GM12878 (cell line): ENCODE measurements around the gene SLC17A7. TPM values are rescaled to one million over a fixed set of nuclear protein-coding genes. Genes with fewer than 3 reads are reported as not detected.

Experiments
- ATAC-seq: fragments of 200-7000 bp; cut with Tn5 transposase; 3 replicates; pipeline ENCODE4 v1.9.1; 2020; ENCODE audit warnings: mild to moderate bottlenecking, moderate library complexity
- BruUV-seq: library from RNA; stranded (reverse); fragments of 400-500 nt; replicated peaks from 2 replicates; lab custom pipeline; 2021; lab: Mats Ljungman, UMichigan
- CTCF ChIA-PET: fragments of 300-600 bp; sonication (Branson Sonifier 250); formaldehyde crosslinking; extraction: SDS; loops from one replicate; lab custom pipeline; 2021; ENCODE audit warnings: inconsistent platforms; lab: Yijun Ruan, JAX
- POLR2A ChIA-PET: fragments of 350-600 bp; formaldehyde crosslinking; extraction: SDS; loops from one replicate; lab custom pipeline; 2021; ENCODE audit warnings: inconsistent platforms; lab: Charles Lee
- RAD21 ChIA-PET: fragments of 300-600 bp; sonication (Branson Sonifier 250); formaldehyde crosslinking; loops from one replicate; lab custom pipeline; 2023; ENCODE audit warnings: antibody characterized with exemption; ENCODE audit not compliant: unreplicated experiment; lab: Charles Lee
- SMC1A ChIA-PET: fragments of 300-600 bp; sonication (Branson Sonifier 250); formaldehyde crosslinking; loops from one replicate; lab custom pipeline; 2023; ENCODE audit not compliant: unreplicated experiment, uncharacterized antibody; lab: Charles Lee
- DNase-seq: peaks from one replicate; pipeline ENCODE4 v3.0.0-alpha.2; 2011; ENCODE audit warnings: low read depth, low spot score
- FAIRE-seq: peaks from 3 replicates; lab custom pipeline; 2011; peaks lifted over from hg19 to GRCh38; lab: Jason Lieb, UNC
- H2AFZ ChIP-seq: 2 replicates; pipeline ENCODE4 v1.6.0; 2011; ENCODE audit warnings: low read depth, low read length, control low read depth; ENCODE audit not compliant: control insufficient read depth
- H3K27ac ChIP-seq: 2 replicates; pipeline ENCODE4 v1.5.1; 2011; ENCODE audit warnings: control low read depth; ENCODE audit not compliant: control insufficient read depth, insufficient read depth
- H3K27me3 ChIP-seq, 2 experiments: replicated peaks in 1 of 2; 2 replicates each; pipeline versions ENCODE4 v1.6.0 to v1.6.1; 2011; ENCODE audit warnings: low read length in 1 of 2; ENCODE audit not compliant: control insufficient read depth in 2 of 2, insufficient read depth in 2 of 2
- H3K36me3 ChIP-seq, 2 experiments: 2 replicates each; pipeline ENCODE4 v1.5.1; 2011; ENCODE audit warnings: low read length in 1 of 2; ENCODE audit not compliant: control insufficient read depth in 2 of 2, insufficient read depth in 2 of 2
- H3K4me1 ChIP-seq: 2 replicates; pipeline ENCODE4 v1.6.1; 2011; ENCODE audit warnings: mild to moderate bottlenecking, low read length, moderate library complexity, mixed read lengths; ENCODE audit not compliant: control insufficient read depth, insufficient read depth
- H3K4me2 ChIP-seq: 2 replicates; pipeline ENCODE4 v1.6.0; 2011; ENCODE audit warnings: control low read depth; ENCODE audit not compliant: control insufficient read depth, insufficient read depth
- H3K4me3 ChIP-seq: fragments of 200-600 bp; sonication (generic); 2 replicates; pipeline ENCODE4 v1.5.1; 2016
- H3K79me2 ChIP-seq: 2 replicates; pipeline ENCODE4 v1.6.0; 2011; ENCODE audit warnings: low read length; ENCODE audit not compliant: control insufficient read depth, insufficient read depth
- H3K9ac ChIP-seq: 2 replicates; pipeline ENCODE4 v1.8.0; 2011; ENCODE audit warnings: low read length, control low read depth, mixed read lengths; ENCODE audit not compliant: control insufficient read depth, insufficient read depth
- H3K9me3 ChIP-seq: replicated peaks from 3 replicates; pipeline ENCODE4 v1.5.1; 2011; ENCODE audit warnings: mild to moderate bottlenecking, low read length; ENCODE audit not compliant: control insufficient read depth, insufficient read depth
- H4K20me1 ChIP-seq: 2 replicates; pipeline ENCODE4 v1.6.0; 2011; ENCODE audit not compliant: control insufficient read depth, insufficient read depth
- CHD2 ChIP-seq: IDR thresholded peaks from 2 replicates; pipeline ENCODE4 v1.6.1; 2011; ENCODE audit warnings: low read depth, low read length, improper control_type of control experiment, borderline replicate concordance
- E4F1 ChIP-seq: fragments of 450-650 bp; IDR thresholded peaks from 2 replicates; pipeline ENCODE4 v1.6.1; 2018; ENCODE audit warnings: borderline replicate concordance, mild to moderate bottlenecking; ENCODE audit not compliant: partially characterized antibody
- ELK1 ChIP-seq: IDR thresholded peaks from 2 replicates; pipeline ENCODE4 v1.6.1; 2012; ENCODE audit warnings: low read depth, low read length, improper control_type of control experiment
- MYC ChIP-seq: IDR thresholded peaks from 2 replicates; pipeline ENCODE4 v1.6.1; 2011; ENCODE audit warnings: mild to moderate bottlenecking, low read length, moderate library complexity, inconsistent platforms; ENCODE audit not compliant: insufficient read depth, insufficient replicate concordance, insufficient read length, severe bottlenecking
- RCOR1 ChIP-seq: conservative IDR thresholded peaks from 2 replicates; pipeline ENCODE4 v1.6.1; 2012; ENCODE audit warnings: low read depth, low read length, improper control_type of control experiment
- TCF7 ChIP-seq: IDR thresholded peaks from 2 replicates; pipeline ENCODE4 v1.6.1; 2014; ENCODE audit warnings: antibody characterized with exemption, borderline replicate concordance
- ZBTB11 ChIP-seq: fragments of 450-650 bp; formaldehyde crosslinking; IDR thresholded peaks from 2 replicates; pipeline ENCODE4 v1.5.0; 2022; ENCODE audit warnings: mild to moderate bottlenecking, missing genetic modification characterization
- WGBS: methylation state at CpG from one replicate; pipeline ENCODE4 v1.1.6; 2016; ENCODE audit warnings: low lambda C conversion rate; ENCODE audit not compliant: insufficient replicate concordance, insufficient coverage; ENCODE audit errors: missing lambda C conversion rate; 5-methylcytosine and 5-hydroxymethylcytosine counted together
- in situ Hi-C: fragments of 300-500 bp; cut with MboI; formaldehyde crosslinking; loops from 9 replicates; pipeline ENCODE4 v1.14.3; 2018; ENCODE audit warnings: mixed read lengths
- intact Hi-C: fragments of 100-400 bp; cut with micrococcal nuclease; formaldehyde crosslinking; loops from one replicate; pipeline ENCODE4 v1.14.2; 2022; ENCODE audit not compliant: unreplicated experiment
- polyA plus RNA-seq, 11 experiments: library from polyadenylated mRNA; depleted of rRNA in 4 of 11; unstranded in 6 of 11; stranded (reverse) in 5 of 11; fragments of >200 nt; fragmentation: Nextera tagmentation in 4 of 11; fragmentation: Illumina TruSeq in 1 of 11; extraction: Ambion mirVana in 4 of 11; extraction: Trizol in 1 of 11; gene quantifications; 1 replicate in 1 of 11; 2 replicates in 10 of 11; pipeline versions ENCODE4 v1.2.1 to v1.2.3, GENCODE V29; 2011 to 2016; ENCODE audit warnings: inconsistent platforms in 2 of 11, missing spikeins in 2 of 11, low read depth in 1 of 11
- total RNA-seq, 4 experiments: library from RNA; depleted of rRNA in 3 of 4; stranded (reverse); fragments of >200 nt in 3 of 4; fragmentation: Illumina TruSeq in 1 of 4; extraction: Trizol in 1 of 4; gene quantifications; 2 replicates each; pipeline versions ENCODE4 v1.2.1 to v1.2.3, GENCODE V29; 2013 to 2021

SLC17A7 gene
- total and polyA plus RNA-seq, 10 of the 15 experiments (the other 5 are each of a cell fraction or from before 2014, with no cell fraction given), result 0.03 to 0.24 (median 0.06) TPM; not detected in 6

GRCh38 chr19:49430678-49431329 is 10.5 kb downstream of the SLC17A7 start (continued):
- TF ChIP-seq ZBTB11, result no peak

GRCh38 chr19:49430172-49430677 is 11.1 kb downstream of the SLC17A7 start:
- Histone ChIP-seq H3K4me2 (no peak overlapping the region), H3K79me2 (no peaks in the 10 kb centered on the region), H3K27me3 (peaks cover 10 to 24% of the 10 kb centered on the region in 2 experiments), H3K36me3 (no peaks in the 10 kb centered on the region), H2AFZ (no peak overlapping the region), H4K20me1 (no peaks in the 10 kb centered on the region), H3K27ac (no peak overlapping the region), H3K4me1 (no peaks in the 10 kb centered on the region; the same call in 1 of the 2 replicates), H3K9me3 (no peaks in the 10 kb centered on the region), H3K9ac (no peak overlapping the region), H3K4me3 (no peak overlapping the region)
- CTCF ChIA-PET, result interaction anchor here (0.6 to 1.9 kb wide), 9 partner anchors 10 to 124 kb away, joined by 3 to 8 read pairs (median 4); no protein-coding TSS in a partner anchor
- TF ChIP-seq E4F1 (no peak), TCF7 (no peak), MYC (no peak), ELK1 (no peak), RCOR1 (no peak), CHD2 (no peak)
- no TSS peak for BruUV-seq
- SMC1A ChIA-PET, result interaction anchor here (1.3 to 1.5 kb wide), 3 partner anchors 13 to 40 kb away, joined by 3 to 9 read pairs (median 6); no protein-coding TSS in a partner anchor
- 6% methylated on average over 7 of the region's 9 CpGs for WGBS
- POLR2A ChIA-PET, result no interaction called here
- RAD21 ChIA-PET, result interaction anchor here (1.1 to 1.2 kb wide), 2 partner anchors 27 to 39 kb away, joined by 3 read pairs; no protein-coding TSS in a partner anchor
- no peak for ATAC-seq
- FAIRE-seq, result no peak
- intact Hi-C loops (loop anchor here (1.0 kb wide), 1 partner anchor 38 kb away; no protein-coding TSS in a partner anchor), in situ Hi-C loops (no loop called here)
- no peak for DNase-seq
